SK-N-SH (cell line): ENCODE data around the gene PCDHA5. TPM values are rescaled to one million over a fixed set of nuclear protein-coding genes. Genes with fewer than 3 reads are reported as not detected.

Experiments used
- CTCF ChIA-PET: fragments of 300-600, 350-600 bp; formaldehyde crosslinking; extraction: SDS; loops from one replicate; lab custom pipeline; 2021; lab: Yijun Ruan, JAX
- POLR2A ChIA-PET: fragments of 350-600 bp; sonication (Branson Sonifier 250); formaldehyde crosslinking; extraction: SDS; loops from one replicate; lab custom pipeline; 2020; ENCODE audit warnings: antibody characterized with exemption, inconsistent platforms; lab: Yijun Ruan, JAX
- DNase-seq: peaks from one replicate; pipeline ENCODE4 v3.0.0; 2012
- H2AFZ ChIP-seq: fragments of 200-600 bp; sonication (generic); 2 replicates; pipeline ENCODE4 v1.8.1; 2016; ENCODE audit warnings: antibody characterized with exemption, mild to moderate bottlenecking, low read depth
- H3F3A ChIP-seq: fragments of 200-600 bp; sonication (generic); replicated peaks from 2 replicates; pipeline ENCODE3; 2016; ENCODE audit warnings: antibody characterized with exemption, mild to moderate bottlenecking; ENCODE audit not compliant: insufficient read depth
- H3K27ac ChIP-seq, 2 experiments: fragments of 200-500 bp in 1 of 2; fragments of 200-600 bp in 1 of 2; sonication (Bioruptor generic) in 1 of 2; sonication (generic), shearing (Covaris generic) in 1 of 2; 2 replicates each; pipeline versions ENCODE4 v1.5.1 to v1.6.1; 2014 to 2016; ENCODE audit warnings: low read depth in 2 of 2, inconsistent platforms in 1 of 2, low read length in 1 of 2, mild to moderate bottlenecking in 1 of 2, mixed read lengths in 1 of 2
- H3K27me3 ChIP-seq: fragments of 200-600 bp; sonication (generic), shearing (Covaris generic); 2 replicates; pipeline ENCODE4 v1.6.1; 2016; ENCODE audit warnings: mixed run types; ENCODE audit not compliant: insufficient read depth
- H3K36me3 ChIP-seq, 2 experiments: fragments of 200-500 bp in 1 of 2; fragments of 200-600 bp in 1 of 2; sonication (Bioruptor generic) in 1 of 2; sonication (generic) in 1 of 2; replicated peaks in 1 of 2; 2 replicates each; pipeline versions ENCODE3 to v1.5.1; 2014 to 2016; ENCODE audit warnings: low read length in 1 of 2, mild to moderate bottlenecking in 1 of 2; ENCODE audit not compliant: insufficient read depth in 2 of 2, control insufficient read depth in 1 of 2
- H3K4me1 ChIP-seq, 2 experiments: fragments of 200-500 bp in 1 of 2; fragments of 200-600 bp in 1 of 2; sonication (Bioruptor generic) in 1 of 2; sonication (generic), shearing (Covaris generic) in 1 of 2; 2 replicates each; pipeline versions ENCODE4 v1.5.1 to v1.6.1; 2014 to 2016; ENCODE audit warnings: low read depth in 1 of 2, low read length in 1 of 2, mixed run types in 1 of 2; ENCODE audit not compliant: insufficient read depth in 2 of 2, control insufficient read depth in 1 of 2
- H3K4me2 ChIP-seq: fragments of 200-600 bp; sonication (generic), shearing (Covaris generic); 2 replicates; pipeline ENCODE4 v1.6.1; 2017; ENCODE audit warnings: mixed run types
- H3K4me3 ChIP-seq, 2 experiments: fragments of 200-500 bp in 1 of 2; fragments of 200-600 bp in 1 of 2; sonication (Bioruptor generic) in 1 of 2; sonication (generic), shearing (Covaris generic) in 1 of 2; 2 replicates each; pipeline versions ENCODE4 v1.5.1 to v1.8.1; 2014 to 2016; ENCODE audit warnings: low read depth in 2 of 2, inconsistent platforms in 1 of 2, low read length in 1 of 2, mild to moderate bottlenecking in 1 of 2, mixed read lengths in 1 of 2, moderate library complexity in 1 of 2
- H3K79me2 ChIP-seq: fragments of 200-600 bp; sonication (generic); 2 replicates; pipeline ENCODE4 v1.8.1; 2017; ENCODE audit warnings: mild to moderate bottlenecking; ENCODE audit not compliant: insufficient read depth
- H3K9ac ChIP-seq: fragments of 200-600 bp; sonication (generic); 2 replicates; pipeline ENCODE4 v1.6.1; 2017; ENCODE audit warnings: mixed run types
- H3K9me2 ChIP-seq: fragments of 200-600 bp; sonication (generic); 2 replicates; pipeline ENCODE4 v1.6.1; 2017; ENCODE audit warnings: mixed run types
- H3K9me3 ChIP-seq: fragments of 200-600 bp; sonication (generic); 2 replicates; pipeline ENCODE4 v1.6.1; 2017; ENCODE audit warnings: mixed run types, mild to moderate bottlenecking, moderate library complexity
- H4K20me1 ChIP-seq: fragments of 200-600 bp; sonication (generic); 2 replicates; pipeline ENCODE4 v1.6.1; 2017; ENCODE audit warnings: mild to moderate bottlenecking, mixed run types; ENCODE audit not compliant: insufficient read depth
- EP300 ChIP-seq, 2 experiments: IDR thresholded peaks; 2 replicates each; pipeline versions ENCODE4 v1.4.0 to v1.6.1; 2012; ENCODE audit warnings: borderline replicate concordance in 1 of 2, low read depth in 1 of 2, low read length in 1 of 2
- FOSL2 ChIP-seq: IDR thresholded peaks from 2 replicates; pipeline ENCODE4 v1.4.0; 2012; ENCODE audit warnings: low read depth, mild to moderate bottlenecking, moderate library complexity, borderline replicate concordance
- FOXJ3 ChIP-seq: sonication (generic); formaldehyde crosslinking; IDR thresholded peaks from 2 replicates; pipeline ENCODE4 v1.5.1; 2020; ENCODE audit warnings: mild to moderate bottlenecking, missing genetic modification reagents
- FOXM1 ChIP-seq: IDR thresholded peaks from 2 replicates; pipeline ENCODE4 v1.4.0; 2012; ENCODE audit warnings: low read depth, mild to moderate bottlenecking
- GABPA ChIP-seq: IDR thresholded peaks from 2 replicates; pipeline ENCODE4 v1.4.0; 2012; ENCODE audit warnings: low read depth, mild to moderate bottlenecking
- JUND ChIP-seq: IDR thresholded peaks from 2 replicates; pipeline ENCODE4 v1.4.0; 2012
- MEF2A ChIP-seq: IDR thresholded peaks from 2 replicates; pipeline ENCODE4 v1.4.0; 2012; ENCODE audit warnings: low read depth, borderline replicate concordance
- NFIC ChIP-seq: IDR thresholded peaks from 2 replicates; pipeline ENCODE4 v1.4.0; 2012; ENCODE audit warnings: borderline replicate concordance
- POLR2AphosphoS5 ChIP-seq: IDR thresholded peaks from 2 replicates; pipeline ENCODE4 v1.6.1; 2012; ENCODE audit warnings: low read depth, low read length
- RCOR1 ChIP-seq: fragments of 150-350 bp; IDR thresholded peaks from 2 replicates; pipeline ENCODE4 v1.6.1; 2017; ENCODE audit warnings: antibody characterized with exemption, low read length
- RFX5 ChIP-seq: IDR thresholded peaks from 2 replicates; pipeline ENCODE4 v1.6.1; 2012; ENCODE audit warnings: mild to moderate bottlenecking, improper control_type of control experiment, low read length
- SMC3 ChIP-seq: IDR thresholded peaks from 2 replicates; pipeline ENCODE4 v1.6.1; 2012; ENCODE audit warnings: low read depth, low read length, improper control_type of control experiment
- TAF1 ChIP-seq: IDR thresholded peaks from 2 replicates; pipeline ENCODE4 v1.6.1; 2012; ENCODE audit warnings: low read depth, mild to moderate bottlenecking, low read length, moderate library complexity, borderline replicate concordance
- TCF12 ChIP-seq: IDR thresholded peaks from 2 replicates; pipeline ENCODE4 v1.4.0; 2012
- YY1 ChIP-seq: IDR thresholded peaks from 2 replicates; pipeline ENCODE4 v1.4.0; 2012; ENCODE audit warnings: low read depth, mild to moderate bottlenecking
- WGBS: methylation state at CpG from one replicate; pipeline ENCODE4 v1.1.6; 2017; ENCODE audit warnings: low lambda C conversion rate; 5-methylcytosine and 5-hydroxymethylcytosine counted together
- polyA plus RNA-seq, 3 experiments: library from polyadenylated mRNA; depleted of rRNA; stranded (reverse); fragments of >200 nt; gene quantifications; 2 replicates each; pipeline ENCODE4 v1.2.3, GENCODE V29; 2012
- TF ChIP-seq, protein P1 (sequence below): fragments of 200-600 bp; sonication (generic); IDR thresholded peaks from 2 replicates; pipeline ENCODE4 v1.6.1; 2017; ENCODE audit warnings: antibody characterized with exemption, mild to moderate bottlenecking, moderate library complexity
- TF ChIP-seq, protein P2 (sequence below): IDR thresholded peaks from 2 replicates; pipeline ENCODE4 v1.6.1; 2012; ENCODE audit warnings: mild to moderate bottlenecking, low read depth, low read length, moderate library complexity

Gene PCDHA5
- polyA plus RNA-seq, 1 of the 3 experiments (the other 2 are of a cell fraction): 0.02 TPM

DNA sequence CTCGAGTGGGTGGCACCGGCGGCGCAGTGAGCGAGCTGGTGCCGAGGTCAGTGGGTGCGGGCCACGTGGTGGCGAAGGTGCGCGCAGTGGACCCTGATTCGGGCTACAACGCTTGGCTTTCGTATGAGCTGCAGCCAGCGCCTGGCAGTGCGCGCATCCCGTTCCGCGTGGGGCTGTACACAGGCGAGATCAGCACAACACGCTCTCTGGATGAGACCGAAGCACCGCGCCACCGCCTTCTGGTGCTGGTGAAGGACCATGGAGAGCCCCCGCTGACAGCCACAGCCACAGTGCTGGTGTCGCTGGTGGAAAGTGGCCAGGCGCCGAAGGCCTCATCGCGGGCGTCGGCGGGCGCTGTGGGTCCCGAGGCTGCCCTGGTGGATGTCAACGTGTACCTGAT, 2.1 kb downstream of the PCDHA5 start:
- H3K79me2 ChIP-seq: no peaks in the 10 kb centered on the region

DNA sequence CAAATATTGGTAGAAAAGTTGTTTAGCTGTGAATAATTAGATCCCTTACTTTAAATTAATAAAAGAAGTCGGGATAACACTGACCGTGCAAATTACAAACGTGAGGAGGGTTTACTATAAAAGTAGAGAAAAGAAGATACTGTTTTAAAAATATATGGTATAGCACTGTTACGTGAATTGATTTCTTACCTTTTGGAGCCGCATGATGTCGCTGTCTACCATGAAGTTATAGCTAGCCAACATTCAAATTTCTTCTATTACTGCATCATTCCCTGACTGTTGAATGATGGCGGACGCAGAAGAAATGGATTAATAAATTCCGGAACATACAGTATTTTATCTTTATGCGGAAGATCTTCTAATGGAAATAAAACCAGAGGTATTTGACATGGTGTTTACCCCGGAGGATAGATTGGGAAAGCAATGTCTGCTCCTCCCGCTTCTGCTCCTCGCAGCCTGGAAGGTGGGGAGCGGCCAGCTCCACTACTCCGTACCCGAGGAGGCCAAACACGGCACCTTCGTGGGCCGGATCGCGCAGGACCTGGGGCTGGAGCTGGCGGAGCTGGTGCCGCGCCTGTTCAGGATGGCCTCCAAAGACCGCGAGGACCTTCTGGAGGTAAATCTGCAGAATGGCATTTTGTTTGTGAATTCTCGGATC, 6.4 kb downstream of the PCDHA5 start, which contains the start of gene PCDHA6:
Gene PCDHA6, plus strand, starts transcription at position 257 of the 658 bp plus-strand sequence. Its CDS starts 132 bp downstream, at position 389.
- TF ChIP-seq FOXM1 (no peak), POLR2AphosphoS5 (no peak), RCOR1 (no peak), RFX5 (no peak), MEF2A (no peak), FOSL2 (no peak), TCF12 (no peak), JUND (no peak), NFIC (no peak), GABPA (no peak), FOXJ3 (CRISPR knock-in tag) (no peak)
- TF ChIP-seq, protein P1, sequence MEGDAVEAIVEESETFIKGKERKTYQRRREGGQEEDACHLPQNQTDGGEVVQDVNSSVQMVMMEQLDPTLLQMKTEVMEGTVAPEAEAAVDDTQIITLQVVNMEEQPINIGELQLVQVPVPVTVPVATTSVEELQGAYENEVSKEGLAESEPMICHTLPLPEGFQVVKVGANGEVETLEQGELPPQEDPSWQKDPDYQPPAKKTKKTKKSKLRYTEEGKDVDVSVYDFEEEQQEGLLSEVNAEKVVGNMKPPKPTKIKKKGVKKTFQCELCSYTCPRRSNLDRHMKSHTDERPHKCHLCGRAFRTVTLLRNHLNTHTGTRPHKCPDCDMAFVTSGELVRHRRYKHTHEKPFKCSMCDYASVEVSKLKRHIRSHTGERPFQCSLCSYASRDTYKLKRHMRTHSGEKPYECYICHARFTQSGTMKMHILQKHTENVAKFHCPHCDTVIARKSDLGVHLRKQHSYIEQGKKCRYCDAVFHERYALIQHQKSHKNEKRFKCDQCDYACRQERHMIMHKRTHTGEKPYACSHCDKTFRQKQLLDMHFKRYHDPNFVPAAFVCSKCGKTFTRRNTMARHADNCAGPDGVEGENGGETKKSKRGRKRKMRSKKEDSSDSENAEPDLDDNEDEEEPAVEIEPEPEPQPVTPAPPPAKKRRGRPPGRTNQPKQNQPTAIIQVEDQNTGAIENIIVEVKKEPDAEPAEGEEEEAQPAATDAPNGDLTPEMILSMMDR: no peak
- TF ChIP-seq, protein P2, sequence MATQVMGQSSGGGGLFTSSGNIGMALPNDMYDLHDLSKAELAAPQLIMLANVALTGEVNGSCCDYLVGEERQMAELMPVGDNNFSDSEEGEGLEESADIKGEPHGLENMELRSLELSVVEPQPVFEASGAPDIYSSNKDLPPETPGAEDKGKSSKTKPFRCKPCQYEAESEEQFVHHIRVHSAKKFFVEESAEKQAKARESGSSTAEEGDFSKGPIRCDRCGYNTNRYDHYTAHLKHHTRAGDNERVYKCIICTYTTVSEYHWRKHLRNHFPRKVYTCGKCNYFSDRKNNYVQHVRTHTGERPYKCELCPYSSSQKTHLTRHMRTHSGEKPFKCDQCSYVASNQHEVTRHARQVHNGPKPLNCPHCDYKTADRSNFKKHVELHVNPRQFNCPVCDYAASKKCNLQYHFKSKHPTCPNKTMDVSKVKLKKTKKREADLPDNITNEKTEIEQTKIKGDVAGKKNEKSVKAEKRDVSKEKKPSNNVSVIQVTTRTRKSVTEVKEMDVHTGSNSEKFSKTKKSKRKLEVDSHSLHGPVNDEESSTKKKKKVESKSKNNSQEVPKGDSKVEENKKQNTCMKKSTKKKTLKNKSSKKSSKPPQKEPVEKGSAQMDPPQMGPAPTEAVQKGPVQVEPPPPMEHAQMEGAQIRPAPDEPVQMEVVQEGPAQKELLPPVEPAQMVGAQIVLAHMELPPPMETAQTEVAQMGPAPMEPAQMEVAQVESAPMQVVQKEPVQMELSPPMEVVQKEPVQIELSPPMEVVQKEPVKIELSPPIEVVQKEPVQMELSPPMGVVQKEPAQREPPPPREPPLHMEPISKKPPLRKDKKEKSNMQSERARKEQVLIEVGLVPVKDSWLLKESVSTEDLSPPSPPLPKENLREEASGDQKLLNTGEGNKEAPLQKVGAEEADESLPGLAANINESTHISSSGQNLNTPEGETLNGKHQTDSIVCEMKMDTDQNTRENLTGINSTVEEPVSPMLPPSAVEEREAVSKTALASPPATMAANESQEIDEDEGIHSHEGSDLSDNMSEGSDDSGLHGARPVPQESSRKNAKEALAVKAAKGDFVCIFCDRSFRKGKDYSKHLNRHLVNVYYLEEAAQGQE: no peak
- TF ChIP-seq, all 33 proteins: peak for 0
- no peaks in the 10 kb centered on the region for H3F3A ChIP-seq
- H3K9ac ChIP-seq: no peak within 1 kb of the TSS
- no peaks in the 10 kb centered on the region for H3K4me1 ChIP-seq
- H3K4me3 ChIP-seq: no peak within 1 kb of the TSS
- no peak within 1 kb of the TSS for H3K4me2 ChIP-seq
- H3K9me2 ChIP-seq: no peaks in the 10 kb centered on the region
- no peaks in the 10 kb centered on the region for H3K9me3 ChIP-seq
- WGBS: 75% methylated on average over 23 of the region's 27 CpGs
- DNase-seq: no peak
- H2AFZ ChIP-seq: no peak within 1 kb of the TSS
- H3K79me2 ChIP-seq: no peaks in the 10 kb centered on the region
- H3K27me3 ChIP-seq: no peaks in the 10 kb centered on the region
- ChIA-PET CTCF (interaction anchor here (0.6 to 1.8 kb wide), 4 partner anchors 14 to 215 kb away, joined by 3 to 8 read pairs (median 3); partner anchors contain the start of genes PCDHA4 and PCDHA8), POLR2A (no interaction called here)
- H3K27ac ChIP-seq: no peak within 1 kb of the TSS
- H4K20me1 ChIP-seq: no peaks in the 10 kb centered on the region
- no peaks in the 10 kb centered on the region for H3K36me3 ChIP-seq

More for the DNA sequence above, 2.1 kb downstream of the PCDHA5 start:
- H4K20me1 ChIP-seq: no peaks in the 10 kb centered on the region
- no peaks in the 10 kb centered on the region for H3K4me1 ChIP-seq
- no peaks in the 10 kb centered on the region for H3K9me3 ChIP-seq
- ChIA-PET CTCF (interaction anchor here (1.1 to 1.3 kb wide), 2 partner anchors 16 to 217 kb away, joined by 4 read pairs; partner anchors contain the start of gene PCDHA4), POLR2A (no interaction called here)
- no peak overlapping the region for H3K4me2 ChIP-seq
- no peaks in the 10 kb centered on the region for H3K36me3 ChIP-seq
- H3K9me2 ChIP-seq: no peaks in the 10 kb centered on the region
- TF ChIP-seq GABPA (no peak), POLR2AphosphoS5 (no peak), TAF1 (no peak), RFX5 (no peak), FOXJ3 (CRISPR knock-in tag) (no peak), EP300 (IDR thresholded peaks at IDR 0.05; ENCODE audit: borderline replicate concordance in 1 of 2, low read depth in 1 of 2, low read length in 1 of 2) (no peak), RCOR1 (no peak), FOXM1 (no peak), SMC3 (no peak), YY1 (no peak)
- no peaks in the 10 kb centered on the region for H3K27me3 ChIP-seq
- no peak overlapping the region for H2AFZ ChIP-seq
- H3K9ac ChIP-seq: no peak overlapping the region
- H3F3A ChIP-seq: no peaks in the 10 kb centered on the region
- 85% methylated on average over 19 of the region's 38 CpGs for WGBS
- DNase-seq: no peak
- H3K4me3 ChIP-seq: no peak overlapping the region
- H3K27ac ChIP-seq: no peak overlapping the region
